ENCODE measurements around the gene COX15.

The COX15 gene

GRCh38 chr10:99758211-99758891 lies 26.4 kb upstream of the COX15 start:
- no peaks in the 10 kb centered on the region for H3K27me3 ChIP-seq (ENCODE audit: insufficient read depth, low read depth)
- no peaks in the 10 kb centered on the region for H3K79me2 ChIP-seq (ENCODE audit: insufficient read depth, low read depth)
- no peak overlapping the region for H2AFZ ChIP-seq (ENCODE audit: low read depth)
- no peak overlapping the region for H3K4me2 ChIP-seq
- H3K36me3 ChIP-seq (ENCODE audit: insufficient read depth) = no peaks in the 10 kb centered on the region
- H3K4me3 ChIP-seq (IDR thresholded peaks at IDR 0.05; ENCODE audit: insufficient read depth, low read depth, low read length) = no peak overlapping the region
- H4K20me1 ChIP-seq (ENCODE audit: insufficient read depth) = no peaks in the 10 kb centered on the region
- no peak for TF ChIP-seq CTCF (conservative IDR thresholded peaks at IDR 0.05; ENCODE audit: low read depth, low read length)
- no peaks in the 10 kb centered on the region for H3K4me1 ChIP-seq (ENCODE audit: low read depth, poor library complexity, severe bottlenecking)
- H3K9ac ChIP-seq = no peak overlapping the region
- no peak overlapping the region for H3K27ac ChIP-seq

- no peaks in the 10 kb centered on the region for H3K79me2 ChIP-seq (ENCODE audit: insufficient read depth, low read depth)
- no peak overlapping the region for H3K4me3 ChIP-seq (IDR thresholded peaks at IDR 0.05; ENCODE audit: insufficient read depth, low read depth, low read length)
- H2AFZ ChIP-seq (ENCODE audit: low read depth) = no peak overlapping the region
- no peaks in the 10 kb centered on the region for H4K20me1 ChIP-seq (ENCODE audit: insufficient read depth)
- no peaks in the 10 kb centered on the region for H3K4me1 ChIP-seq (ENCODE audit: low read depth, poor library complexity, severe bottlenecking)
- TF ChIP-seq CTCF (conservative IDR thresholded peaks at IDR 0.05; ENCODE audit: low read depth, low read length) = no peak
- H3K36me3 ChIP-seq (ENCODE audit: insufficient read depth) = no peaks in the 10 kb centered on the region
- H3K4me2 ChIP-seq = no peak overlapping the region
- no peak overlapping the region for H3K9ac ChIP-seq
- H3K27ac ChIP-seq = no peak overlapping the region
- no peaks in the 10 kb centered on the region for H3K27me3 ChIP-seq (ENCODE audit: insufficient read depth, low read depth)
These were observed 24.2 kb upstream of the COX15 start for GRCh38 chr10:99756159-99756558.

- Histone ChIP-seq H3K36me3 (ENCODE audit: insufficient read depth) (no peaks in the 10 kb centered on the region), H3K79me2 (ENCODE audit: insufficient read depth, low read depth) (no peaks in the 10 kb centered on the region), H3K27ac (no peak overlapping the region), H3K4me1 (ENCODE audit: low read depth, poor library complexity, severe bottlenecking) (no peaks in the 10 kb centered on the region), H3K9ac (no peak overlapping the region), H2AFZ (ENCODE audit: low read depth) (no peak overlapping the region), H3K4me3 (IDR thresholded peaks at IDR 0.05; ENCODE audit: insufficient read depth, low read depth, low read length) (no peak overlapping the region), H3K27me3 (ENCODE audit: insufficient read depth, low read depth) (no peaks in the 10 kb centered on the region), H4K20me1 (ENCODE audit: insufficient read depth) (no peaks in the 10 kb centered on the region), H3K4me2 (no peak overlapping the region)
- TF ChIP-seq CTCF (conservative IDR thresholded peaks at IDR 0.05; ENCODE audit: low read depth, low read length) = no peak
These were observed 22.7 kb upstream of the COX15 start for GRCh38 chr10:99754670-99755069.

- H3K36me3 ChIP-seq (ENCODE audit: insufficient read depth) = no peaks in the 10 kb centered on the region
These were observed 18.7 kb upstream of the COX15 start for GRCh38 chr10:99750641-99751040.

More at GRCh38 chr10:99750641-99751040, 18.7 kb upstream of the COX15 start:
- H3K4me3 ChIP-seq (IDR thresholded peaks at IDR 0.05; ENCODE audit: insufficient read depth, low read depth, low read length) = no peak overlapping the region
- H3K4me1 ChIP-seq (ENCODE audit: low read depth, poor library complexity, severe bottlenecking) = no peaks in the 10 kb centered on the region
- H3K79me2 ChIP-seq (ENCODE audit: insufficient read depth, low read depth) = no peaks in the 10 kb centered on the region
- no peaks in the 10 kb centered on the region for H3K27me3 ChIP-seq (ENCODE audit: insufficient read depth, low read depth)
- no peak overlapping the region for H3K27ac ChIP-seq
- H4K20me1 ChIP-seq (ENCODE audit: insufficient read depth) = no peaks in the 10 kb centered on the region
- H2AFZ ChIP-seq (ENCODE audit: low read depth) = no peak overlapping the region
- no peak overlapping the region for H3K9ac ChIP-seq
- TF ChIP-seq CTCF (conservative IDR thresholded peaks at IDR 0.05; ENCODE audit: low read depth, low read length) = no peak
- H3K4me2 ChIP-seq = no peak overlapping the region
